ENCODE data around the gene RXRA.

DNA sequence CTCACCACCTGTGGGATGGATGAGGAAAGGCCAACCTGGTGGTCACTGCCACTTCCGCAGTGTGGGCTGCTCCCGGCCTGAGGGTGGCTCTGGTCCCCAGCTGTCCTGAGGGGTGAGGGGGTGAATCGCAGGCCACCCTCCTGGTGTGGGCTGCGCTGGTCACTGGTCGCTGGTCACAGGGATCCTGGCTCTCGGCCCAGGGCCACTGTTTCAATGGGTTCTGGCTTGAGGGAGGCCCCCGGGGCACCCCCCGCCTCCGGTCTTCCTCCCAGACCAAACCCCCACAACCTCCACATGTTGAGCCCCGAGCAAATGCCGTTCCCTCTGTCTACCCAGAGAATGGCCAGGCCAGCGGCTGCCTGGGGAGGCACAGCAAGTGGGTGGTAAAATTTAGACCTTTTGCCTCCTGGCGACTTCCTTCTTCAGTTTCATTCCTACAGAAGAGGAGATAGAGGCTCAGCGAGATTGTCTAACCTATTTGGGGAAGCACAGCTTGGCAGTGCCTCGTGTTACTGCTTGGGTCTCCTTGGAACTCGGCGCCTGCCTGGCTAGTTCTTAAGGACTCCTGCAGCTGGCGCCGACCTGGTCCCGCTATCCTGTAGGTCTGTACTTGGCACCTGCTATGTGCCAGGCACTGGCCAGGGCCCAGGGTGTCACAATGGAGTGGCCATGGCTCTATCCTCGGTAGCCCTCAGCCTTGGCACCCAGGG, 48.2 kb downstream of the RXRA start:
- TF ChIP-seq, protein P1, sequence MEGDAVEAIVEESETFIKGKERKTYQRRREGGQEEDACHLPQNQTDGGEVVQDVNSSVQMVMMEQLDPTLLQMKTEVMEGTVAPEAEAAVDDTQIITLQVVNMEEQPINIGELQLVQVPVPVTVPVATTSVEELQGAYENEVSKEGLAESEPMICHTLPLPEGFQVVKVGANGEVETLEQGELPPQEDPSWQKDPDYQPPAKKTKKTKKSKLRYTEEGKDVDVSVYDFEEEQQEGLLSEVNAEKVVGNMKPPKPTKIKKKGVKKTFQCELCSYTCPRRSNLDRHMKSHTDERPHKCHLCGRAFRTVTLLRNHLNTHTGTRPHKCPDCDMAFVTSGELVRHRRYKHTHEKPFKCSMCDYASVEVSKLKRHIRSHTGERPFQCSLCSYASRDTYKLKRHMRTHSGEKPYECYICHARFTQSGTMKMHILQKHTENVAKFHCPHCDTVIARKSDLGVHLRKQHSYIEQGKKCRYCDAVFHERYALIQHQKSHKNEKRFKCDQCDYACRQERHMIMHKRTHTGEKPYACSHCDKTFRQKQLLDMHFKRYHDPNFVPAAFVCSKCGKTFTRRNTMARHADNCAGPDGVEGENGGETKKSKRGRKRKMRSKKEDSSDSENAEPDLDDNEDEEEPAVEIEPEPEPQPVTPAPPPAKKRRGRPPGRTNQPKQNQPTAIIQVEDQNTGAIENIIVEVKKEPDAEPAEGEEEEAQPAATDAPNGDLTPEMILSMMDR (IDR thresholded peaks at IDR 0.05) = no peak
- TF ChIP-seq POLR2A (IDR thresholded peaks at IDR 0.05) = no peak

Measured in tibial nerve (tissue), 3 donors.